Activated CD4-positive, CD25-positive, alpha-beta regulatory T cell (primary cell): ENCODE results near the gene SORCS1.

Source experiments
- DNase-seq, 4 experiments: peaks; one replicate each; lab custom pipeline; 2025; lab: John Stamatoyannopoulos, UW

The SORCS1 gene

DNA sequence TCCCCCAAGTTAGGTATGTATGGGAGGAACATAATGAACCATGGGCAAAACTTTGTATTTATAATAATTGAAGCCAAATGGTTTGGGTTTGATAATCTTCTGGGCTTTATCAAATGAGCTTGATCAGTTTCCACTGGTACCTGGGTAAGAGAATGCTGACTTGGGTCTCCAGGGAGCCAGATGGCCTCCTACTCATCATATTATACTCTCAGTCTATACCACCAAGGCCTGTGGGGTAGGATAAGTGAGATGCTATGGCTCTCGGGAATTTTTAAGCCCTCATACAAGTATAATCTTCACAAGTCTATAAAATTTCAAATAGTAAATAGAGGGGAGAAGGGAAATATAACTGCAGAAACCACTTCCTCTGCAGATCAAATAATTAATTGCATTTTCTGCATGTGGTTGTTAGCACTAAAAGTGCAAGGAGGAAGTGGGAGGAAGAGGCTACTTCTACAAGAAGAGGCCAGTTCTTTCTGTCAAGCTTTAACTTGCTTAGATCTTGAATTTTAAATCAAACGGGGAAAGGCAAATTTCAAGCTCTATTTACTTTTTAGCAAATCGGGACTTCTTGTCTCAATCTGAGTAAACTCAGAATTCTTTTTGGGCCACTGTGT is 349.0 kb downstream of the SORCS1 start:
- DNase-seq = no peak

DNA sequence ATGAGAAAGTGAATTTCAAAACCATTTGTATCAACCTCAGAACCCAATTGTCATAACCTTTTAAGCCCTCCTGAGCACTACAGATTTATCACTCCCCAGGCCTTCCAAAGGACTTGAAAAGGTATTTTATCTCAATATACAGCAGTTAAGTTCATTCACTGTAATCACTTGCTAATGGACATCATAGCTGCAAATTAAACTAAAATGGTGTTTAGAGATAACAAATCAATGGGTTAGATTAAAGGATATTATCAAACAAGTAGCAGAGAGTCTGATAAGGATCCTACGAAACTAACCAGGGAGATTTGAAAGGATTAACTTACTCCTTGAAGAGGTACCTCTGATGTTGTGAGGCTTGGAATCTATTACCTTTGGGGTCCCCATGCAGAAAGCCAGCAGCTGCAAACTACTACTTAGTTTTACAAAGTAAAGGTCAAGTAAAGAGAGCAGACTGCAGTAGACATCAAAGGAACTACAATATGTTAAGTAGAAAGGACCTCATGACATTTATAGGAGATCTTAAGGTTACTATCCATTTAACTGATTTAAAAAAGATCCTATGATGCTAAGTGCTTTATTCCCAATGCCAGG is 359.4 kb downstream of the SORCS1 start:
- no peak for DNase-seq

DNA sequence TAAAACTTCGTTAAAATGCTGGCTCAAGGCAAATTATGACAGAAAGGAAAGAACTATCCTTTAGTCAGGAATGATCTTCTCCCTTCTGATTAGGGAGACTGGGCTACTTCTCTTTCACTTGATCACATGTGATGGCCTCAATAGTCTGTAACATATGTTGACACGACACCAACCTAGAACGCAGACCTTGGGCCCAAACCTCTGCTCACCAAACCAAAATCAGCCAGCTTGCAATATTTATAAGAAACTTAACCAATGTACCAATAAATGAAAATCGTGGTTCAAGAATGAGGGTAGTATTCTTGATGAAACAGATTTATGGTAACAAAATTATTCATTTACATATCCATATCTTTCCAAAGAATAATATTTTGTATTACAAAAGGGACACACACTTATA is 361.6 kb downstream of the SORCS1 start:
- no peak for DNase-seq

DNA sequence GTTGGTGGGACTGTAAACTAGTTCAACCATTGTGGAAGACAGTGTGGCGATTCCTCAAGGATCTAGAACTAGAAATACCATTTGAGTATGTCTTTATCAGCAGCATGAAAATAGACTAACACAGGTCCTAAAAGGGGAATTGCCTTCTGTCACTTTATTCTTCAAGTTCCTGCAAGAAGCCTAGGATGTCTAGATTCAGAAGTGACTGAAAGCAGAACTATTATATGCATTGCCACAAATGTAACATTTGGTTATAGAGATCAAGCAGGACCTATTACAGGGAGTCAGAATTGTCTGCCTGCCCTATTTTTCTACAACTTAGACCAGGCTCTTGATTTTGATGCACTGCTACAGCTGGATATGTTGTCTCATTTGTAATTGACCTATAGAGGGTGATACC is 364.7 kb downstream of the SORCS1 start:
- no peak for DNase-seq

DNA sequence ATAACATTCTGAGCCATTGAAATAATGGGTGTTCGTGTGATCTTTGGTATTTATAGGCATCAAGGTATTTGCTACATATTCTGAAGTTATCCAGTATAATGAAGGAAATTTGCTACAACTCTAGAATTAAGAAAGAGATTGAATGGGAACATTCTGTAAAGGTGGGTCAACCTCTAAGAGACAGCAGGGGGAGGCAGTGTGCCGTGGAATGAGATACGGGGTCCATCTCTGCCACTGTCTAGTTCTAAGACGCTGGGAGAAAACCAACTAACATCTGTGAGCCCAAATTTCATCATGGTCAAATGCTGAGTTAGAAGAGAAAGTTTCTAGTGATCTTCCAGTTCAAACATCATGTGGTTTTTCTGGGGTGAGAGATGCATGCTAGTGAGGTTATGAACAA is 368.9 kb downstream of the SORCS1 start:
- no peak for DNase-seq

DNA sequence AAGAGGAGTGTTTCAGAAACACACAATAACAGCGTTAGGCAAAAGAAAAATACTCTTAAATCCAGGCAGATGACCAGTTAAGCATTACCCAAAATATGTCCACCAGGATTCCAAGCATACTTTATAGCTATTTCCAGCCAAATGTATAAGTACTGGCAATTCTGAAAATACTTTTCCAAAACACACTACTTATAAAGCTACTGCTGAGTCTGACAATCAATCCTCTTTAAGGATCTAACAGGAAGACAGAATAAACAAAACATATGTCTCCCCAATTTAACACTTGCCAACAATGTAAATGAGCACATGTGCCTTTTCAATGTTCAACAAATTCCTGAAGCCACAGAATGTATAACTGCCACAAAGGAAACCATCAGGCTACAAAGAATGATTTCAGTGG is 370.9 kb downstream of the SORCS1 start:
- no peak for DNase-seq

DNA sequence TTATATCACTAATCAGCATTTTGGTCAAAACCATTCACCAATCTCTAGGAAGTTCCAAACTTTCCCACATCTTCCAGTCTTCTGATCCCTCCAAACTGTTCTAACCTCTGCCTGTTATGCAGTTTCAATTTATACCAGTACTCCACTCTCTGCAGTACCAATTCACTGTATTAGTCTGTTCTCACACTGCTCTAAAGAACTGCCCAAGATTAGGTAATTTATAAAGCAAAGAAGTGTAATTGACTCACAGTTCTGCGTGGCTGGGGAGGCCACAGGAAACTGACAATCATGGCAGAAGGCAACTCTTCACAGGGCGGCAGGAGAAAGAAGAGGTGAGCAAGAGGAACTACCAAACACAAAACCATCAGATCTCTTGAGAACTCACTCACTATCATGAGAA is 374.9 kb downstream of the SORCS1 start:
- DNase-seq = no peak

DNA sequence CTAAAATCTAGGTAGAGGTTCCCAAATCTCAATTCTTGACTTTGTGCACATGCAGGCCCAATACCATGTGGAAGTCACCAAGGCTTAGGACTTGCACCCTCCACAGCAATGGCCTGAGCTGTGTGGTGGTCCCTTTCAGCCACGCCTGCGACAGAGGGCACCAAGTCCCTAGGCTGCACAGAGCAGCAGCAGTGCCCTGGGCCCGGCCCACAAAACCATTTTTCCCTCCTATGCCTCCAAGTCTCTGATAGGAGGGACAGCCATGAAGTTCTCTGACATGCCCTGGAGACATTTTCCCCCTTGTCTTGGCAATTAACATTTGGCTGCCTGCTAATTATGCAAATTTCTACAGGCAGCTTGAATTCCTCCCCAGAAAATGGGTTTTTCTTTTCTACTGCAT is 375.5 kb downstream of the SORCS1 start:
- no peak for DNase-seq

DNA sequence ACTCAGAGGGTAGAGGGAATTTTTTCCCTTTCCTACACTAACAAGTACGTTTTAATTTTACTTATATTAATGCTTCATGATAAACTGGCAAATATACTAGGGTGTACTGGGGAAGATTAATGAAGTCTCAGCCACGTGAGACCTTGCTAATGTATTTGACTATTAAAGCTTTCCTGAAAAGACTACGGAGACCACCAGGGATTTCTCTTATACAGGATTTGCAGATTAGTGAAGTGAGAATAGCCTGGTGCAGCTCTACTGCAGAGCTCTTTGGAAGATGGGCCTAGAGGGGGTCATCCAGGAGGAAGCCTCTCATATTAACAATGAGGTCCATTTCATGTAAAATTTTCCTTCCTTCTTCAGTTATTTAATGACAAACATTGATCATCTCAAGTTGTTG is 379.0 kb downstream of the SORCS1 start:
- no peak for DNase-seq

DNA sequence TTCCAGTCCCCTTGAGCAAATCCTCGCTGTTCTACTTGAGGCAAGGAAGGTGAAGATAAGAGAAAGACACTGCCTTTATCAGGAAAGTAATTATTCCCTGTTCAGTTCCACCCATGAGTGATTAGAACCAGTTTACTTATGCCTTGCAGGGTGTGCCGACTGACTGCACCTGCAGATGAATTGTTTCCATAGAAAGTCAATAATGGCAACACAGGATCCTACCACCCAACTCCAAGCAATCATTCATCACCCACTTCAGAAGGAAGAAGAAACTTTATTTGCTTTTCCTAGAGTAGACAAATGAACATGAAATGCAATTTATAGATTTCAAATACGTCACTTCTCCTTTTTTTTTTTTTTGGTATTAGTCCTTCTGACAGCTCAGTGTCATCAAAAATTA is 383.9 kb downstream of the SORCS1 start:
- no peak for DNase-seq

DNA sequence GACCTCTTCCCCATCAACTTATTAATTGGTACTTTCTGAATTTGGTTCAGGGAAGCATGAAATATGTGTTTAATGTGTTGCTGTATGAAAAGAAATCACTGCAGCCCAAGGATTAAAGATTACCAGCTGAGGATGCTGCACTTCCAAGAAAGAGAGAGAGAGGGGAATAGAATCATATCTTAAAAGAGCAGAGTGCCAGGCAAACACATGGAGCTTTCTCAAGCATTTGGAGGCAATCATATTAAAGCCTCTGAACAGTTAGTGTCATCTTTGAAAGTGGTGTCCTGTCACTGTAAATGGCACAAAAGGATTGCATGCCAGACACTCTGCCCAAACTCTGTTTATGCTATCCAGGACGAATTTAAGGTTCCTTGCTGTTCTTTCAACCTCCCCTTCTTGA is 386.7 kb downstream of the SORCS1 start:
- no peak for DNase-seq

DNA sequence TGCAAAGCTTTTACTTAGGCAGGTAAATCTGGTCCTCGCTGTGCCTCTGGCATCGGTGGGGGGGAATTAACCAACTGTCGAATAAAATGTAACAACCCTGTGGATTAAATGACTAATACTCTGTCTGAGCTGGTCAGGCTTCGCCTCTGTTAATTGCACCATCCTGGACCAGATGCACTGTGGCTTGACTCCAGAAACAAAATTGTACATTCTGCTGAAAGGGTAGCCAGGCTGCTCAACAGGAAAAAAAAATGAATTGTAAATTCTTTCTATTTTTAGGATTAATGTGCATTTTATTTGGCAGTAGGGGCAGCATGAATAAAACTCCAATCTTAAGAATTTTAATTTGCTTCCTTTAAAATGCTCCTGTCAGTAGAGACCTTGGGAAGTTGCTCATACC is 389.4 kb downstream of the SORCS1 start:
- DNase-seq = no peak

DNA sequence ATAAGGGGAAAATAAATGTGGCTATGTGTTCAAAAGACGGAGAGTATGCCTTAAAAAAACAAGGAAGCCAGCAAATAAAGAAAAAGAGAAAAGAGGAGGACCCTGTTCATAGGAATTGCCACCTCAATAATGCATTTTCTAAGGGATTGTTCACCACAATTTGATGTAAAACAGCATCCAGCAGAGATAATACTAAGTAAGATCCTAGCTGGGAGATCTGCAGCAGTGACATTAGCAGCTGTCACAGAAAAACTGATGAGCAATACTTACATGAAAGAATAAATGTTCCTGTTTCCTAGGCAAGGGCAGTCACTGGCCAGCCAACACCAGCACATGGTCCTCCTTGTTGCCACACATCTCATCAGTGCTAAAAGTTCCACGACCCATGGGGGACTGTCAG is 391.5 kb downstream of the SORCS1 start:
- DNase-seq = no peak

DNA sequence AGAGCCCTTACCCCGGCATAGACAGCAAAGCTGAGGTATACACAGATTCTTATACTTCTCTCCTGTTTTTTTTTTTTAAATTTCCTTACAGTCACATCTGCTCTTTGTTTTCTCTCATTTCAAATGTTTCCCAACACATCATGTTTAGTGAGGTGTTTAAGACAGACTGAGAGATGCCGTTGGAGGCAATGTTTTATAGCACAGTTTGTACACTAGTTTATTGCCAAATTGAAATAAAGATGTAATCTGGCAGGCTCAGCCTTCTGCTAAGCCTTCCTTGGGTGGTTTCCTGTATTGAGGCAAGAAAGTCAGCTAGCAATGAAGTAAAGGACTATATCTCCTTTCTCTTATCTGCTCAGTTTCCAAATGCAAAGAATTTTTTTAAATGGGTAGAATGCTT is 393.4 kb downstream of the SORCS1 start:
- no peak for DNase-seq

DNA sequence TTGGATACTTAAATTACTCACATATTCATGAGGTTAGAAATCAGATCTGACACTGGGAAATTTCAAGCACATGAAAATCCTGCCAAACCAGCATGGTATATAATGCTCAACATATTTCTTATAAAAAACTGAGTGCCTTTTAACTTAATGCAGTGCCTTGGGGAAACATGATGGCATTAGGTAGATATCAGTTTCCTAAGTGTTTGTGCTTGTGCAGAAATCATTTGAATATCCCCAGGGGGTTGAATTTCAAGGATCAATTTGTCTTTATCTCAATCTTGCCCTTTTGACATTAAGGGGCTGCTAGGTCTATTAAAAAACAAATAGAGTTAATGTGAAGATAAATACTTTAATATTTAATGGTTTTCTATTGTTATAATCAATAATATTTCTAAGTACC is 396.3 kb downstream of the SORCS1 start:
- no peak for DNase-seq

DNA sequence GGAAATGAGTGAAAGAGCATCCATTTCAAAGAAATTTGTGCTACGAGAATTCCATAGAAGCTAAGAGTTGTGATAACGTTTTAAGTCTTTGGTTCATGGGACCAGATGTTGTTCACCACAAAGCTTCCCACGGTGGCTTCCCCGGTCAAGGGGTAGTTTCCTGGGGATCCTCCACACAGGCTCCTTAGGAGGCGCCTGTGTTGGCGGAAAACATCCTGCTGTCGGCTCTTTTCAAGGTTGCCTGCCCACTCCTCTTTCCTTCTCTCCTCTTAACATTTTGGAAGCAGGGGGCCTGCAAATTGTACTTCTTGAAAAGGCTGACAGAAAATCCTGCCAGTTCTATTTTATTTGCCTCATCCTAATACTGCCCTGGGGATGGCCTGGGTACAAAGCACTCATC is 398.6 kb downstream of the SORCS1 start:
- no peak for DNase-seq

DNA sequence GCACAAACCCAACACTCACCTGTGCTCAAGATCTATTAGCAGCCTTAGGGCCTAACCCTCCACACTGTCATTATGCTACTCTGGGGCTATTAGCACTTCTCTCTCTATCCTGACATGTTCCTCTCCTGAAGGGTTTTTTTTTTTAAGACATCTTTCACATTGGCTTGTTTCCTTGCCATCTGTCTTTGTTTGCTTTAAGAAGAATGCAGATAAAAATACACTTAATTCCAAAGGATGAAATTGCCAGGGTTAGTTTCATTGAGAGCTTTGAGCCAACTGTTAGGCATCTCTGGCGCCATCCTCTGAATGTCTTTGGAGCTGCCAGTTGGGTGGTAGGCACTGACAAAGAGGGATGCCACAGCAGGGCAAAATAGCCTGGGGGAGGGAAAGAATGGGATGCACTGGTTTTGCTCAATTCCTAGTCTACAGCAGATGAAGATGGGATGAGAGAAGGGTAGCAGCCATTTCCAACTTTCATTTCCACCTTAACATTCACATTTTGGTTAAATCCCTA is 399.2 kb downstream of the SORCS1 start:
- DNase-seq = no peak

DNA sequence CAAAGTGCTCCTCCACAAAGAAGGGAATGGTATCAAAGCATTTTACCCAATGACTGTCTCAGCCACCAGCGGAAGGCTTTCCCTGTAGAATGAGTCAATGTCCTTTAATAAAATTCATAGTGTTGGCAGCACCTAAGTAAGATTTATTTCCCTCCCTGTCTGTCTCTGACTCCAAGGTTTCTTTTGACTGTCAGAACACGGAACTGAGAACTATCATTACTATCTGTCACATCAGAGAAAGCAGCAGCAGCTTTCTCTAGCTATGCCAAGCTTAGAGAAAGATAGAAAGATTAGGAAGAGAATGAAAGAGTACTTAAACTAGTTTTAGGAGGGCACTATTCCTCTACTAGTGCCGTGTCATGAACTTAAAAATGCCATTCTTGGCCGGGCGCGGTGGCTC is 400.1 kb downstream of the SORCS1 start:
- no peak for DNase-seq

DNA sequence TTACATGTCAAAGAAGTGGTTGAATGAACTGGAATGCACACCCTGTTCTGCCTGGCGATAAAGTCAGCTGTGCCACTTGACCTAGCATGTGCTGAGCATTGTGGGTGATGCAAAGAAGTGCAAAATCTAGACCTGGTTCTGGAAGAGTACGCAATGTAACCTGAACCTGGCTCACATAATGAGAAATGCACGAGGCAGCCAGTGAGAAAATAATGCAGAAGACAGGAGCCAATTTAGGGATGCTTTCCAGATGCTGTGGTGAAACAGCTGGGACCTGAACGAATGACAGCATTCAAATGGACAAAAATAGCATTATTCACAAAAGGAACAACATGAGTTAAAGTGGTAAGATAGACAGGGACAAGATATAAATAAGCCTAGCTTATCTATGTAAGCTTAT is 402.6 kb downstream of the SORCS1 start:
- no peak for DNase-seq

DNA sequence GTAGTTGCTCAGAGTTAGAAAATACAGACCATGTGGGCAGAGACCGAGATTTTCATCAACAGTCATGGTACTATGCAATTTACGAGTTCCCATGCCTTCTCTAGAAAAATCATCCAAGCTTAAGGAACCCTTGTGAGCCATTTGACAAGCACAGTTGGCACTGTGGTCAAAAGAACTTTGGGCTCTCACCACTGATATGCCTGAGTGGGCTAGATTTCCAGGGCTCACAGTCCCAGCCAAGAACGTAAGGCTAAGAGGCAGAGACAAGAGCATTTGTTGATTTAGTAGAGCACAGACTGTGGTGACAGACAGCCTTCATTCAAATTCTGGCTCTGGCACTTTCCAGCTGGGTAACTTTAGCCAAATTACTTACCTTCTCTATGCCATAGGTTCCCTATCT is 407.0 kb downstream of the SORCS1 start:
- DNase-seq = no peak

DNA sequence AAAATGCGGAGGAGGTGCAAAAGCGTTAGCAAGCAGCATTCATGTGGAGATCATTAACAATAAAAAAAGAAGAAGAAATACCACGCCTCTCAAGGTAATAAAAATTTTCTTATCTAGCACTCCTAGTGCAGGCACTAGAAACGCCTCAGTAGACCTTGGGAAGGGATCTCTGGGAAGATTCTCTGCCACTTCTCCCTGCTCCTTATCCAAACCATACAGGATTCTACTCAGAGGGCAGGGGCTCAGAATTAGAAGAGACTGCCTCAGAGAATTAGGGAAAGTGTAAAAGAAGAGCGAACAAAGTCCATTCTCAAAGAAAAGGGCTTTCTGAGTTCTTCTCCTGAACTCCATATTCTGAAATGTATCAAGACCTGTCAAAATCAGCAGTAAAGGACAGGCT is 413.4 kb downstream of the SORCS1 start:
- DNase-seq = no peak

DNA sequence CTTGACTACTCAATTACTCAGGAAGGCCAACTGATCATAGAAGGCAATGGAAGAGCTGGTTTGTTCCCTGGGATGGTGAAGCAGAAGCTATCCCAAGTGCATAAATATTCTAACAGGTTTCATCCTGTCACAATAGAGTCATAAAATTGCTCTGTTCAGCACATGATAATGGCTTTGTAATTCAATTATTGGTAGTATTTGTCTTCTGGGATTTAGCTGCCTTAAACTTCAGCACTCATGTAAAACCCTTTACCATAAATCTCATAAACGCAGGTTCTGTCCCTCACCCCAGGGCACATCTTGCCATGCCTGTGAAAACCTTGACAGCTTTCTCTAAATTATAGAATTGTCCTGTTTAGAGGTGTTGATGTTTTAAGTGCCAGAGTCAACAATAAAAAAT is 417.6 kb downstream of the SORCS1 start:
- no peak for DNase-seq

DNA sequence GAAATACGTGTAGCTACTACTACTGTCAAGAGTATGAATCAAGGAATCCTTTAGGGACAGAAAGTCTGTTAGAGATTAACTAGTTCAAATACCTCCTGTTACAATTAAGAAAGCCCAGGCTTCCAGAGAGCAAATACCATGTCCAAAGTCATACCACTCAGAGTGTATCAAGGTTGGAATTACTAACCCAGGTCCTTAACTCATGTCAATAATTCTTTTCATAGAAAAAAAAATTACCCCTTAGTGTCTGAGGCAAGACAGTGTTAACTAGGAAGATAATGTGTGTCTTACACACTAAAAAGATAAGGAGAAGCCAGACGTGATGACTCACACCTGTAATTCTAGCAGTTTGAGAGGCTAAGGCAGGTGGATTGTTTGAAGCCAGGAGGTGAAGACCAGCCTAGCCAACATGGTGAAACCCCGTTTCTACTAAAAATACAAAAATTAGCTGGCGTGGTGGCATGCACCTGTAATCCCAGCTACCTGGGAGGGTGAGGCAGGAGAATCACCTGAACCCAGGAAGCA is 423.4 kb downstream of the SORCS1 start:
- no peak for DNase-seq

DNA sequence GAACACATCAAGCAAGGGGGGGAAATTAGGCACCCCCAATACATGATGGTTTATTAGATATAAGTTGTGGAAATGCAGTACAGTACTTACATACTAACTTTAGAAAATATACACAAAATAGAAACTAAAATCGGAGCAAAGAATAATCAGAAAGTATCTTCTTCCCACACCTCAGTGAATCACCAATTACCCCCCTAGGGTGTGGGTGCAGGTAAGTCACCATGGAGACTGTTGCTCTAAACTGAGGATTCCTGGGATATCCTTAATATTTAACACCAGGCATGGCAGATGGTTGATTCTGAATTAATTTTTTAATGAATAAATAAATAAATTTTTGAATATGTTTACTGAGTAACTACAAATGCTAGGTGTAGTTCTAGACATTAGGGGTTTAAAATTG is 424.4 kb downstream of the SORCS1 start:
- no peak for DNase-seq
